GM21360 (cell line): ENCODE results near the gene FAM78A.

Experiments used
- ATAC-seq: cut with Tn5 transposase; IDR thresholded peaks from one replicate; pipeline ENCODE4 v1.9.1; 2021; ENCODE audit warnings: mild to moderate bottlenecking, moderate library complexity; ENCODE audit not compliant: unreplicated experiment

FAM78A gene

DNA sequence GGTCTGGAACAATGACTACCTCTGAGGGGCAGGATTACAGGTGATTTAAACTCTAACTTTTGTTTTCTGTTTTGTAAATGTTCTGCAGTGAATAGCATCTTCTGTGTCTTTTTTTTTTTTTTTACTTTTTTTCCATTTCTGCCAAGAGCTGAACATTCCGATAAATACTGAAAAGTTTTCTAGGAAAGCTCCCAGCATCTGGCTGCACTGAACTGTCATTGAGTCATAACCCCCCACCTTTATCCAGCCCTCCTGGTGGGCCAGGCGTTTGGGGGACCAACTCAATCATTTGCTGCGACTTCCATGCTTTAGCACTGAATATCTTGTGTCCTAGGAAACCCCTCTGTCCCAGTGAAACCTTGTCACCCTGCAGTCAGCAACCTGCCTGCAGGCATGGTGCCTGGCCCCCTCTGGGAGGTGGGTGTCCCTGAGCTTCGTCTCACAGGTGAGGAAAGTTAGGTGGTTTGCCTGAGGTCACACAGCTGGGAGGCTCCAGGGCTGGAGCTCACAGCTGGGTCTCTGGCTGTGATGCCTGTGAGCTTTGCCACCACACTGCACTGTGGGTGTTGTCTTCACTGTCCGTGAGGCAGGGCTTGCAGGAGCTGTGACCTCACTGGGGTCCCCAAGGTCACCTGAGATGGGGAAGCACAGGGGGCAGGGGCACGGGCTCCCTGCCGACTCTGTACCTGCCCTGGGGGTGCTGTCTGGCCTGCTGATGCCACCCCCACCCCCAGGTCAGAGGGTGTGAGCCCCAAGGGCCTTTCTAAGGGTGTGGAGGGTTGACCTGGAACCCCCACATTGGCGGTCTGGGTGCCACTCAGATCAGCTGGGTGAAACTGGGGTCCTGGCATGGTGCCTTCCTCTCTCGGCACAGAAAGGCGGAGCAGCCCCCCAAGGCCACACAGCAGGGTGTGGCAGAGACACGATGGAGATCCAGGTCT is 27.3 kb upstream of the FAM78A start:
- ATAC-seq: no peak

DNA sequence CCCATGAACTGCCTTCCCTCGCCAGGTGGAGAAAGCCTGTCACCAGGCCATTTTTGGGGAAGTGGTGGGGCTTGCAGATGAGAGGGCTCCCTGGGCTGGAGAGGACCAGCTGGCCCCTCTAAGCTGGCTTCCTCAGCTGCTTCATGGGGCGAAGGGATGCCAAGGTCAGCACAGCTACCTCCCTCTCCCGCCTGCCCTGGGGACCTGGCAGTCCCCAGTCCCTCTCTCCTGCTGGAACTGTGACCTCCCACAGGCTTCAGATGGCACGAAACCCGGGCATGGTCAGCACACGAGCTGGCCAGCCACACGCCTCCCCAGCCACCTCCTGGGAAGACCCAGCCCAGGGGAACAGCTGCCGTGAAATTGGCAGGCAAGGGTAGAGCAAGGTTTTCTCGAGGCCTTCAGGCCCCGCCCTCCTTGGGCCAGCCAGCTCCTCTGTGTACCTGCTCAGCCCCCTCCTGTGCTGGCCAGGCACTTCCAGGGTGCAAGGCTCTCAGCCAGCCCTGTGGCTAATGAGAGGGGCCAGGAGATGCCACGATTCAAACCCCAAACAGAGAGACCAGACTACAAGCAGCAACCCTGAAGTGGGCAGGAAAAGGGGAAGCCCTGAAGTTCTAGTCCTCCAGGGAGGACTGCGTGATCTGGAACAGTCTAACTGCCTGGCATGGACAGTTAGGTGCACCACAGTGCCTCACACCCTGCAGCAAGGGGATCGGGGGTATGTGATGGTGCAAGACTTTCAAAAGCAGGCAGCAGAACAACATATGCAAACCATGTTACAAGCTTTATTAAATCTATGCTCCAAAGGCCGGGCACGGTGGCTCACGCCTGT is 26.1 kb upstream of the FAM78A start:
- no peak for ATAC-seq

DNA sequence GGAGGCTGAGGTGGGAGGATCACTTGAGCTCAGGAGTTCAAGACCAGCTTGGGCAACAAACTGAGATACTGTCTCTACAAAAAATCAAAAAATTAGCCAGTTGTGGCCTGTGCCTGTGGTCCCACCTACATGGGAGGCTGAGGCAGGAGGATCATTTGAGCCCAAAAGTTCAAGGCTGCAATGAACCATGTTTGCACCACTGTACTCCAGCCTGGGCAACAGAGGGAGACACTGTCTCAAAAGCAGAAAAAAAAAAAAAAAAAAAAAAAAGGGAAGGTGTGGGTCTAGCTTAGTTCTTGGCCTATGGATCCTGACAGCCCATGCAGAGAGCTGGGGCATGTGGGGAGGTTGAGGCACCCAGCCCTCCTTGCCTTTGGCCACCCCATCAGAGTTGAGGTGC is 24.1 kb upstream of the FAM78A start:
- ATAC-seq: no peak

DNA sequence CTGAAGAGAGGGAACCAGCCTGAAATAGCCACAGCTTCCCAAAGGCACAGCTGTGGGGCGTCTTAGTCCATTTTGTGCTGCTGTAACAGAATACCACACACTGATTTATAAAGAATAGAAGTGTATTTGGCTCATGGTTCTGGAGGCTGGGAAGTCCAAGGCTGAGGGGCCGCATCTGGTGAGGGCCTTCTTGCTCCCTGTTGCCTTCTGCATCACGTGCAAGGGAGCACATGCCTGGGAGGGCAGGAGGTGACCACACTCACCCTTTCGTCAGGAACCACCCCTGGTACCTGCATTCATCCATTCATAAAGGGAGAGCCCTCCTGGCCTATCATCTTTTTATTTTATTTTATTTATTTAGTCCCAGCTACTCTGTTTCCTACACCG is 23.6 kb upstream of the FAM78A start:
- ATAC-seq: no peak

DNA sequence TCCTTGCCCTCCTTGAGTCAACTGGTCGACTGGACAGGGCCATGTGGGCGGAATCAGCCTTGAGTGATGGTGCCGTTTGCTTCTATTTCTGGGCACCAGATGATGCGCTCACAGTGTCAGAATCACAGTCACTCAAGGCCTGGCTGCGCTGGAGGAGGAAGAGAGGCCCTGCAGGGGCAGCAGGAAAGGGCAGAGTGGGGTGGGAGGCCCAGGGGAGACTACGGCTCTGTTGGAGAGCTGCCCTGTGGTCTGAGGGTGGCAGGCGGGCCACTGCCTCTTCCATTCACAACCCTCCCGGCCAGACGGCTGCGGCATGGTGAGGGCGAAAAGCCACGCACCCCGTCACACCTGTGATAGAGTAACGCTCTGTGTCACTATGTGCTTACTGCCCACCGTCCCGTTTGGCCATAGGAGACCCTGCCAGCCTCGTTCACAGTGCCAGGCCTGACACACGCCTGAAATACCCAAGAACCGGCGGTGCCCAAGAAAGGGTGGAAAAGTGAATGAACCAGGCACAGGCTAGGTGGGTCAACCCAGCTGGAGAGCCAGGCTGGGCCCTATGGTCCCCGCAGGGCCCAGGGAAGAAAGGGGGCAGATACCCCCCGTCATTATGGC is 23.1 kb upstream of the FAM78A start:
- no peak for ATAC-seq

DNA sequence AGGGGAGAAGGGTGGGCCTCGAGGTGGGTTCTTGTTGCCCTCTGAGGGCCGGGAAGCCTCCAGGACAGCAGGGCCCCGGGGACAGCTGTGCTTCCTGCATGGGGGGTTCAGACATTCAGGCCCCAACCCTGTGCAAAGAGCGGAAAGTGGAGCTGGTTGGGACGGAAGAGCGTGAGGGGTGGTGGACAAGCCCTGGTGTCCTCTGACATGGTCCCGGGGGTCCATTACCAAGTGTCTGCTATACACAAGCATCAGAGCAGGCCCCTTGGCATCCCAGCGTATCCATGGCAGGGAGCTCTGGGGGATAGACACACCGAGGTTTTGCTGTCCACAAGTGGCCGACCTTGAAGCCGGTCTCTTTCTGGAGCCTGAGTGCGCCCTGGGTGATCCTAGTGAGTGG is 22.5 kb upstream of the FAM78A start:
- no peak for ATAC-seq

DNA sequence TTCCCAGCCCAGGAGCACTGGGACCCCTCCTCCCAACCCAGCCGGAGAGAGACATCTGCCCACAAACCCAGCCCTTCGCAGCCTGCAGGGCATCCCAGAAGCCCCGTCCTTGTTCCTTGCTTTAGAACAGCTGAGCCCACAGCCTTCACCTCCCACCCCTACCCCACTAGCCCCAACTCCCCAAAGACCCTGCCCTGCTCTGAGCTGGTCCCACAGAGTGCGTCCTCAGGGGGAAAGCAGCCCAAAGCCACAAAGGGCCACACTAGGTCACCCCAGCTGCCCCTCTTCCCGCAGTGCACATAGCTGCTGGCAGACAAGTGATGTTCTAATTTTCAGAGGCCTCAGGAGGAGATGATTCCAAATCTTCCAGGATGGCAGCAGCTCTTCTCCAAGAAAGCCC is 22.0 kb upstream of the FAM78A start:
- no peak for ATAC-seq

DNA sequence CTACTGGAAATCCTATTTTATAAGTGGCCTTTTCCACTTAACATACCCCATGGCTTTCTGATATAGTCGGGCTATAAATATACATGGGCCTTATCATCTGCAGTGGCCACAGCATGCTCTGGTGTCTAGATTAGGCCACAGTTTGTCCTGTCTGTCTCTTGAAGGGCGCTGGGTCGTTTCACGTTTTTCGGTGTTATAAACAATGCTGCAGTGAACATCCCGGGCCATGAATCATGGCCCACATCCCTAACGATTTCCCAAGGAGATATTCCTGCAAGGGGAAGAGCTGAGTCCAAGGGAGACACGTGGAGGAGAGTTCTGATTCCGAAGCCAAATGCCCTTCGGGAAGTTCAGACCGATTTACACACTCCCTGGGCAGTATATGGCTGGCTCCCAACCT is 21.6 kb upstream of the FAM78A start:
- no peak for ATAC-seq

DNA sequence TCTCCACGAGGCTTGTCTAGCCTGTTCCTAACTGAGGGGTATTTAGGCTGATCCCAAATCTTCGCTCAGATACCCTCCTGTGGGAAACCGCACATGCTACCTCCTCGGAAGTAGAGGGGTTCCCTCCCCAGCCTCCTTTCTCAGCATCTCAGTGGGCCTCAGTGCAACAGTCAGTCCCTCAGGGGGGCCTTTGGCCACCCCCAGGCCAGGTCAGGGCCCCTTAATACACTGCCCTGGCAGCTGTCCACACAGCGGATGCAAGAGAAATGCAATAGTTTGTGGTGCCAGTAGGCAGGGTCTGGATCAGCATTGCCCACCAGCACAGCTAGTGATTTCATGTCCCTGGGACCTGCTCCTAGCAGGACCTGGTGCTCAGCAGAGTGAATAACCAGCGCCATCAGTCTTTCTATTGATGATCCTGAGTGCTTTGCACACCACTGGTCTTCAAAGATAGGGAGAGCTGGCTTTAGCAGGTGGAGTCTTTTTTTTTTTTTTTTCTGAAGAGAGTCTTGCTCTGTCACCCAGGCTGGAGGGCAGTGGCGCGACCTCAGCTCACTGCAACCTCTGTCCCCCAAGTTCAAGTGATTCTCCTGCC is 20.7 kb upstream of the FAM78A start:
- no peak for ATAC-seq

DNA sequence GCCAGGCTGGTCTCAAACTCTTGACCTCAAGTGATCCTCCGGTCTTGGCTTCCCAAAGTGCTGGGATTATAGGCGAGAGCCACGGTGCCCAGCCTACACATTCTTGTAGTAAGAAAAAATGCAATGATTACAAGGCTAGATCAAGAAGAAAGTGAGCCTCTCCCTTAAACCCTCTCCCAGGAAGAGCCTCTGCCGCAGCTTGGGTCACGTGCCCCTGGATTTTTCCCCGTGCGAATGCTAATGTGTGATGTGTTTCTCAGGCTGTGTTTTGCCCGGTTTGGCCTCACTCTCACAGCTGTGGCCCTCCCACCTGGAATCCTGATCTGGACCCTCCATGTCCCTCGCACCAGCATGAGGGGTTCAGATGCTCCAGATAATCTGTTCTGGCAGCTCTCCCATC is 20.1 kb upstream of the FAM78A start:
- no peak for ATAC-seq

DNA sequence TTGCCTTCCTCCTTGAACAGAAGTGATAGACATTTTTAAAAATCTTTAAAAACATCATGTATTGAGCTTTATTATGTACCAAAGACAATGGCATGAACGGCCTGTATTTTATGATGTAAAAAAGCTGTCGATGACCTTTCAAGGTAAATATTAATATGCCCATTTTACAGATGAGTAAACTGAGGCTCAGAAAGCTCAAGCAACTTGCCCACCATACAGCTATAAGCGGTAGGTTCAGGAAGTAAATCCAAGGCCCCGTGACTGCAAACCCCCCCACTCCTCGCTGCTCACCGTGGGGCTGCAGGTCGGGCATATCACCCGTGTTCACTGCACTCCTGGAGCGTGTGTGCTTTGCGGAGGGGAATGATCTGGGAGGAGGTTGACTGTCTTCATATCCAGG is 16.6 kb upstream of the FAM78A start:
- ATAC-seq: no peak

DNA sequence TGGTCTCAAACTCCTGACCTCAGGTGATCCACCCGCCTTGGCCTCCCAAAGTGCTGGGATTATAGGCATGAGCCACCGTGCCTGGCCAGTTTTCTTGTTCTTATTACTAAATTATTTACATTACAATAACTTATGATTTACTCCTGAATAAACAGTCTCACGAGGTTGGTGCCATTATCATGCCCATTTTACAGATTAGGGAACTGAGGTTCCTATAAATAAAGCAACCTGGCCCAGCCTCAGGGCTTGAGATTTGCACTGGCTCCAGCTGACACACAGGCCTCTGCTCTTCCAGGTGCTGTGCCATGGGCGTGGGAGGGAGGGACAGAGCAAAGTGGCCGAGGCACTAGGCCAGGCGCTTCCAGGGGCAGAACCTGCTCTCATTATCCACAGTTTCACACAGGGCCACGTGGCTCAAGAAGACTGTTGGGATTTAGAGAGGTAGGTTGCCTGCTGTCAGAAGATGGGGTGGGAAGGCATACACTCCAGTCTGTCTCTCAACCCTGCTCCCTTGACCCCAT is 15.5 kb upstream of the FAM78A start:
- ATAC-seq: no peak

DNA sequence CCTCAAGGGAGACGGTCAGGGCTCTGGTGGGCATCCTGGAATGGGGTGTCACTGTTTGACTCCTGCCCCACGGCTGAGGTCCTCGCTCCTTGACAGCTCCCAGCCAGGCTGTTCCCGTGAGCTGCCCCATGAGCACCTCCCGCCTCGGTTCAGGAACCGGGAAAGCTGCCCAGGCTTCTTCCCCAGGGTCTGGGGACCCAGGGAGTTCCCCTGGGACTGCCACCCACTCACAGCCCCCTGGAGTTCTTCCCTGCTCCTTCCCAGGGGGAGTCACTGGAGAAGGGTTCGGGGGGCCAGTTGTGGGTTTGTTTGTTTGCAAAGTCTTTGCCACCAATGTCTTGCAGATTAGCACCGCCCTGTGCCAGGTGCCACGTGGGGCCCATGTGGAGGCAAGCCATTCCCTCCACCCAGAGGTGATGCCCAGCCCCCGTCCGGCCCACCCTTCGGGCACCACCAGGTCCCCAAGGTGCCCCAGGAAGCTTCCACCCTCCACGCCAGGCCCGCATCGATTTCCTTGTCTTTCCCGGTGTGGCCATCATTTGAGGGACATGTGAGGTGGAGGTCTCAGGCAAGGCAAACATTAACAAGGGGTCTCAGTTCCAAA is 14.6 kb upstream of the FAM78A start:
- ATAC-seq: no peak

DNA sequence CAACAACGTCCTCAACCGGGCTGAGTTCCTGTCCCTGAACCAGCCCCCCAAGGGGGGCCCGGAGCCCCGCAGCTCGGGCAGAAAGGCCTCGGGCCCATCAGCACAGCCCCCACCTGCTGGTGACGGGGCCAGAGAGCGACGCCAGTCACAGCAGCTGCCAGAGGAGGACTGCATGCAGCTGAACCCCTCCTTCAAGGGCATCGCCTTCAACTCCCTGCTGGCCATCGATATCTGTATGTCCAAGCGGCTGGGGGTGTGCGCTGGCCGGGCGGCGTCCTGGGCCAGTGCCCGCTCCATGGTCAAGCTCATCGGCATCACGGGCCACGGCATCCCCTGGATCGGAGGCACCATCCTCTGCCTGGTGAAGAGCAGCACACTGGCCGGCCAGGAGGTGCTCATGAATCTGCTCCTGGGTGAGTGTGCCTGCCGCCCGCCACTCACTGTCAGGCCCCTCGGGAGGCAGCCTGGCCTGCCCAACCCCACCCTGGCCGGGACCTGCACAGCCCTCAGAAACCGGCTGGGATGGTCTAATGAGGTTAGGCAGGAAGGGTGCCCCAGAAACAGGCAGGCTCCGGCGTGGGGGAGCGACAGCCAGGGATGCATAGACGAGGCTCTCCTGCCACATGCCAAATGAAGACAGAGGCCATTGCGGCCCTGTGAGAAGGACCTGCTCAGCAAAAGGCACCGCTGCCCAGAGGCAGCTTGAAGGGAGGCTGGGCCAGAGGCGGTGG is 13.9 kb upstream of the FAM78A start:
- no peak for ATAC-seq

DNA sequence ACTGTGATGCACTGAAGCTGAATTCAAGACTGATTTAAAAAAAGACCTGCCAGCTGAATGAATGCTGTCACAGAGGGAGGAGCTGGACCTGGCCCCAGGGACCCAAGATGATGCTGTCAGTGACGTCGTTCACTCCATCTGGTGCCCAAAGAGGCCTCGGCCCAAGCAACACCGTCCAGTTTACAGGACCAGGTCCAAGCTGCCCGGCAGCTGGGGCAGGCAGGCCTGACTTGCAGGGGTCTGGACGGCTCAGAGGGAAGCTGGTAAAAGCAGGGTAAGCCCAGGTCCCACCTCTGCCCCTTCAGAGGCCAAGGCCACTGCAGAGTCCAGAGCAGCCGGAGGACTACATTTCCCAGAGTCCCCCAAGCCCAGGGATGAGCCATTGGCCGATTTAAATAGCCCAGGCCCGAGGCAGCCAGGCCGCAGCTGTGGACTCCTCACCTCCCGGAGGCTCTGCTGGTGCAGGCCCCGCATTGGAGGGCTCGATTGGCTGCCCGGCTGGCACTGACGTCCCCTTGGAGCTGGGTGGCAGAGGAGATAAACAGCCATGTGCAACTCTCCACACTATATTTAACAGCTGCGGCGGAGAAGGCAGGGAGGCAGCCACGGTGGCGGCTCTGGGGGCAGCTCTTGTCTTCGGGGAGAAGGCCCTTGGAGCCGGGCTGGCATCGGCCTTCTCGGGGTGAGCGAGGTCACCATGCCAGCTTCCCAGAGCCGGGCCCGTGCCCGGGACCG is 13.2 kb upstream of the FAM78A start, which contains the start of gene PLPP7:
PLPP7 (plus strand) TSS at position 423 of the 735 bp plus-strand sequence; CDS start at position 698, 275 bp downstream.
- no peak for ATAC-seq

DNA sequence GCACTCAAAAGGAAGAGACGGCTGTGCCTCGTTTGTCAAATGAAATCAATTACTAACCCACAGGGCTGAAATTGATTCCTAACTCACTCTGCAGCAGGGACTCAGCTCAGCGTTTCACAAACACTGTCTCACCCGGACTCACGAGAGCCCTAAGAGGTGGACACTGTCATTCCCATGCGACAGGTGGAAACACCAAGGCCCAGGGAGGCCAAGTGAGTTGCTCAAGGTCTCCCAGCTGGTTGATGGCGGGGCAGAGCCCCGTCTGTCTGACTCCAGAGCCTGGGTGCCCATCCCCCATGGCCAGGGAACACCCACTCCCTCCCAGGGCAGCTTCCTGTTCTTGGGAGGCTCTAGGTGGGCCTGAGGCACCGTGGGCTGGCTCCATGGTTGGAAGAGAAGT is 11.9 kb upstream of the FAM78A start:
- no peak for ATAC-seq

DNA sequence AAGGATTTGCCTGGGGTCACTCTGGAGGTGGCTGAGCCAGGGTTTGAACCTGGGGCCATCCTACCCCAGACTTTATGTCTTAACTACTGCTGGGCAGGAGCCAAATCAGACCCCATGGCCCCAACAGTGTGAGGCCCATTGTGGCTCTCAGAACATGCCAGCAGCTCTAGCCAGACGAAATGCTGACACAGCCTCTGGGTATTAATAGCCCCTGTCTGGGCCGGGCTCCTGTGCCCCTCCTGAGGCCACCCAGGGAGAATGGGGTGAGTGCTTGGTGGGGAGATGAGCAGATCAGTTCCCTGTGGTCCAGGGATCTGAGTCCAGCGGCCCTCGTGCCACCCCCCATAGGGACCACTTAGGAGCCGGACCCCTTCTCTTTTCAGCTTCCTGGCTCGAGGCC is 11.0 kb upstream of the FAM78A start:
- ATAC-seq: no peak

DNA sequence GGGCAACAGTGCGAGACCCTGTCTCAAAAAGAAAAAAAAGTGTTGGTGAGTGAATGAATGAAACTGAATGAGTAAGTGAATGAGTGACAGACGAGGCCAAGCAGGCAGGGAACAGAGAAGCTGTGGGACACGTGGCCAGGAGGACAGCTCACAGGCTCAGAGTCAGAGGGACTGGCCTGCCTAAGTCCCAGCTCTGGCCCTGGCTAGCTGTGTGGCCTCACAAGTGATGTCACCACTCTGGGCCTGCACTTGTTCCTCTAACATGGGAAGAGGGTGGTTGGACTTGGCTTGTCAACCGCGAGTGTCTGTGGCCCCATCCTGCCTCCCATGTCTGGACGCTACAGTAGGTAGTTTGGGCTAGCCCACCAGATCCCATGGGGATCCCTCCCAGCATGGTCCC is 8.5 kb upstream of the FAM78A start:
- no peak for ATAC-seq
